ENCODE results near the gene CNOT4. TPM values are rescaled to one million over a fixed set of nuclear protein-coding genes. Genes with fewer than 3 reads are reported as not detected.
"Not testable (repeated sequence)": the region's sequence is repeated elsewhere in the genome, so short reads cannot be mapped to it uniquely, and the experiment has no call there.

Gene CNOT4
- total RNA-seq, 2 experiments from 2014 or later, result 21.9 to 24.6 TPM

- POLR2A ChIA-PET; H3K4me3 Mint-ChIP-seq; H3K4me1 Mint-ChIP-seq; H3K27me3 Mint-ChIP-seq; DNase-seq; H3K9me3 Mint-ChIP-seq; H3K36me3 Mint-ChIP-seq (ENCODE audit: low read depth); H3K27ac Mint-ChIP-seq; CTCF ChIA-PET: not testable (repeated sequence)
These were observed 40.2 kb downstream of the CNOT4 start for GRCh38 chr7:135469705-135470104.

GRCh38 chr7:135467207-135467711, 42.6 kb downstream of the CNOT4 start:
- POLR2A ChIA-PET, result no interaction called here
- Mint-ChIP-seq H3K9me3 (no peaks in the 10 kb centered on the region), H3K4me3 (no peak overlapping the region), H3K36me3 (ENCODE audit: low read depth) (peaks cover 13% of the 10 kb centered on the region), H3K27ac (peak overlapping the region; percentile 62), H3K4me1 (peaks cover 10% of the 10 kb centered on the region), H3K27me3 (no peaks in the 10 kb centered on the region)
- no peak for DNase-seq
- CTCF ChIA-PET, result no interaction called here

GRCh38 chr7:135466442-135467206, 43.3 kb downstream of the CNOT4 start:
- peak overlapping the region; percentile 62 for H3K27ac Mint-ChIP-seq
- DNase-seq, result no peak
- no peaks in the 10 kb centered on the region for H3K9me3 Mint-ChIP-seq
- peaks cover 13% of the 10 kb centered on the region for H3K36me3 Mint-ChIP-seq (ENCODE audit: low read depth)
- H3K4me1 Mint-ChIP-seq, result peaks cover 10% of the 10 kb centered on the region
- ChIA-PET POLR2A (no interaction called here), CTCF (no interaction called here)
- no peak overlapping the region for H3K4me3 Mint-ChIP-seq
- no peaks in the 10 kb centered on the region for H3K27me3 Mint-ChIP-seq

GRCh38 chr7:135463908-135464307, 46.0 kb downstream of the CNOT4 start:
- peaks cover 13% of the 10 kb centered on the region for H3K36me3 Mint-ChIP-seq (ENCODE audit: low read depth)
- peaks cover 20% of the 10 kb centered on the region for H3K4me1 Mint-ChIP-seq
- ChIA-PET CTCF (no interaction called here), POLR2A (no interaction called here)
- H3K27ac Mint-ChIP-seq, result no peak overlapping the region
- no peaks in the 10 kb centered on the region for H3K9me3 Mint-ChIP-seq
- H3K27me3 Mint-ChIP-seq, result no peaks in the 10 kb centered on the region
- H3K4me3 Mint-ChIP-seq, result no peak overlapping the region
- DNase-seq, result no peak

DNA sequence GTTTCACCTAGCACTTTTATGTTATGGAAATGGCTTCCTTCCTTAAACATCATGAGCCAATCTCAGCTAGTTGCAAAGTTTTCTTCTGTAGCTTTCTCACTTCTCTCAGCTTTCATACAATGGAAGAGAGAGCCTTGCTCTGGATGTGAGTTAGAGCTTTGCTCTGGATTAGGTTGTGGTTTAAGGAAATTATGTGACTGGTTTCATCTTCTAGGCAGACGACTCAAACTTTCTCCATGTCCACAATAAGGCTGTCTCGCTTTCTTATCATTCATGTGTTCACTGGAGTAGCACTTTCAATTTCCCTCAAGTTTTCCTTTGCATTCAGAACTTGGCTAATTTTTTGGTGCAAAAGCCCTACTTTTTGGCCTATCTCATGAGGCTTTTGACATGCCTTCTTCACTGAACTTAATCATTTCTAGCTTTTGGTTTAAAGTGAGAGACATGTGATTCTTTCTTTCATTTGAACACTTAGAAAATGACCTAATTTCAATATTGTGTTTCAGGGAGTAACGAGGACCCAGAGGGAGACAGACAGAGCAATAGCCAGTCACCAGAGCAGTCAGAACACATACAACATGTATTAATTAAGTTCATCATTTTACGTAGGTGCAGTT, 49.8 kb downstream of the CNOT4 start:
- ChIA-PET POLR2A (no interaction called here), CTCF (interaction anchor here (1.0 kb wide), 1 partner anchor 474 kb away, joined by 3 read pairs; the partner anchor contains the start of gene AGBL3)
- H3K4me3 Mint-ChIP-seq, result no peak overlapping the region
- H3K27ac Mint-ChIP-seq, result no peak overlapping the region
- H3K4me1 Mint-ChIP-seq, result peaks cover 11% of the 10 kb centered on the region
- peaks cover 7% of the 10 kb centered on the region for H3K36me3 Mint-ChIP-seq (ENCODE audit: low read depth)
- DNase-seq, result no peak
- no peaks in the 10 kb centered on the region for H3K27me3 Mint-ChIP-seq
- H3K9me3 Mint-ChIP-seq, result no peaks in the 10 kb centered on the region

DNA sequence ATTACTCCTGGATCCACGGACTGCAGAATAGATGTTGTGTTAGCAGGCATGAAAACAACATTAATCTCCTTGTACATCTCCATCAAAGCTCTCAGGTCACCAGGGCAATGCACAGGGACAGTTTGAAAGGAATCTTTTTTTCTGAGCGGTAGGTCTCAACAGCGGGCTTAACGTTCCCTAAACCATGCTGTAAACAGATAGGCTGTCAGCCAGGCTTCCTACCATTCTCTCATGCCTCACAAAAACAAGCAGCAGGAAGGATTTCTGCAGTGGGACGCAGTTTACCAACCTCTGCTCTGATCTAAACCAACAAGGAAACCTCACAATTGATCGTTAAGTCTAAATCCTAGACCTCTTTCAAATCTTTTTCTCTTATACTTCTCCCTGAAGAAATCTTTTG, 50.8 kb downstream of the CNOT4 start:
- no peak for DNase-seq
- Mint-ChIP-seq H3K36me3 (ENCODE audit: low read depth) (peaks cover 3% of the 10 kb centered on the region), H3K27me3 (no peaks in the 10 kb centered on the region), H3K4me3 (no peak overlapping the region), H3K27ac (no peak overlapping the region), H3K4me1 (peaks cover 12% of the 10 kb centered on the region), H3K9me3 (no peaks in the 10 kb centered on the region)
- POLR2A ChIA-PET, result no interaction called here
- CTCF ChIA-PET, result no interaction called here

- ChIA-PET CTCF (no interaction called here), POLR2A (no interaction called here)
- Mint-ChIP-seq H3K9me3 (no peaks in the 10 kb centered on the region), H3K4me3 (no peak overlapping the region), H3K27me3 (no peaks in the 10 kb centered on the region), H3K4me1 (peaks cover 9% of the 10 kb centered on the region), H3K27ac (no peak overlapping the region), H3K36me3 (ENCODE audit: low read depth) (no peaks in the 10 kb centered on the region)
- no peak for DNase-seq
These were observed 55.8 kb downstream of the CNOT4 start for GRCh38 chr7:135454060-135454459.

GRCh38 chr7:135449436-135449835, 60.5 kb downstream of the CNOT4 start:
- Mint-ChIP-seq H3K27ac (no peak overlapping the region), H3K36me3 (ENCODE audit: low read depth) (peaks cover 8% of the 10 kb centered on the region), H3K27me3 (no peaks in the 10 kb centered on the region), H3K4me3 (no peak overlapping the region), H3K9me3 (no peaks in the 10 kb centered on the region), H3K4me1 (peaks cover 21% of the 10 kb centered on the region)
- DNase-seq, result no peak
- ChIA-PET CTCF (no interaction called here), POLR2A (no interaction called here)

DNA sequence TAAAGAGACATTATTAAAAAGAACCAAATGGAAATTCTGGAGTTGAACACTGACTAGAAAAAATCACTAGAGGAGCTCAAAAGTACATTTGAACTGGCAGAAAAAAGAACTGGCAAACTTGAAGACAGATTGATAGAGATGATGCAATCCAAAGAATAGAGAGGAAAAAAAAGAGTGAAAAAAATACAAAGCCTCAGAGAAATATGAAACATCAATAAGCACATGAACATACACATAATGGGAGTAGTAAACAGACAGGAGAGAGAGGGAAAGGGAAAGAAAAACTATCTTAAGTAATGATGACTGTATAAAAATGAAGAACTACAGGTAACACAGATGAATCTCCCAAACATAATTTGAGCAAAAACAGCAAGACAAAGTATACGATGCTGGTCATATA, 61.1 kb downstream of the CNOT4 start:
- Mint-ChIP-seq H3K4me3 (no peak overlapping the region), H3K27ac (no peak overlapping the region), H3K9me3 (no peaks in the 10 kb centered on the region), H3K36me3 (ENCODE audit: low read depth) (peaks cover 8% of the 10 kb centered on the region), H3K27me3 (no peaks in the 10 kb centered on the region), H3K4me1 (peaks cover 19% of the 10 kb centered on the region)
- DNase-seq, result no peak
- ChIA-PET CTCF (no interaction called here), POLR2A (no interaction called here)

GRCh38 chr7:135447748-135448147, 62.2 kb downstream of the CNOT4 start:
- Mint-ChIP-seq H3K36me3 (ENCODE audit: low read depth) (peaks cover 14% of the 10 kb centered on the region), H3K4me1 (peaks cover 19% of the 10 kb centered on the region), H3K9me3 (no peaks in the 10 kb centered on the region), H3K27ac (no peak overlapping the region), H3K27me3 (no peaks in the 10 kb centered on the region), H3K4me3 (no peak overlapping the region)
- no peak for DNase-seq
- ChIA-PET CTCF (no interaction called here), POLR2A (no interaction called here)

DNA sequence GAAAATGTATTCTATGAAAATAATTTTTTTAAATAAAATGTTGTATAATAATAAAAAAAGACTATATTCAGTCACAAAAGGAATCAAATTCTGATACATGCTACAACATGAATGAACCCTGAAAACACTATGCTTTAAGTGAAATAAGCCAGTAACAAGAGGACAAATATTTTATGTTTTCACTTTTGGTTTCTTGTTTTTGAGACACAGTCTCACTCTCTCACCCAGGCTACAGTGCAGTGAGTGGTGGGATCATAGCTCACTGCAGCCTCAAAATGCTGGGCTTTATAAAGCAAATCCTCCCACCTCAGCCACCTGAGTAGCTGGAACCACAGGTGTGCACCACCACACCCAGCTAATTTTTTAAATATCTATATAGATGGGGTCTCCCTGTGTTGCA, 64.2 kb downstream of the CNOT4 start:
- H3K4me3 Mint-ChIP-seq, result no peak overlapping the region
- H3K27me3 Mint-ChIP-seq, result no peaks in the 10 kb centered on the region
- CTCF ChIA-PET, result no interaction called here

GRCh38 chr7:135445266-135445665, 64.6 kb downstream of the CNOT4 start:
- peaks cover 14% of the 10 kb centered on the region for H3K36me3 Mint-ChIP-seq (ENCODE audit: low read depth)
- H3K4me3 Mint-ChIP-seq, CTCF ChIA-PET, POLR2A ChIA-PET, H3K9me3 Mint-ChIP-seq, H3K27ac Mint-ChIP-seq, DNase-seq, H3K27me3 Mint-ChIP-seq: not testable (repeated sequence)
- H3K4me1 Mint-ChIP-seq, result peaks cover 19% of the 10 kb centered on the region

More for the DNA sequence above, 64.2 kb downstream of the CNOT4 start:
- Mint-ChIP-seq H3K27ac (no peak overlapping the region), H3K9me3 (no peaks in the 10 kb centered on the region), H3K36me3 (ENCODE audit: low read depth) (peaks cover 14% of the 10 kb centered on the region), H3K4me1 (peaks cover 19% of the 10 kb centered on the region)
- POLR2A ChIA-PET, result no interaction called here
- no peak for DNase-seq

DNA sequence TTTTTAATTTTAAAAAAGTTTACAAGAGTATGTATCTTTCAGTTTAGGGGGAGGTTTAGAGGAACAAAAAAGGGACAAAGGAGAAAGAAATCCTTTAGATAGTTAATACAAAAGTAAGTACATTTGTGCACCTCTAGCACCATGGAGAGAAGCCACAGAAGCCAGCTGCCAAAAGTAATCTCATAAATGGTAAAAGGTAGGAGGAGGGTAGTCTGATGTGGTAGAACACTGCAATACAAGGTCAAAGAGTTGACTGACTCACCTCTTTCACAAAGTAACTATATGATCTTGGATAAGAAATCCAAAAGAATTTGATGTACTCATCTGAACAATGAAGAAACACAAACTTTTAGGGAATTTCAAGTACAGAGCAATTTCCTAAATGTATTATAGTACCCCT, 68.1 kb downstream of the CNOT4 start:
- DNase-seq, result no peak
- no peak overlapping the region for H3K27ac Mint-ChIP-seq
- POLR2A ChIA-PET, result no interaction called here
- H3K4me3 Mint-ChIP-seq, result no peak overlapping the region
- peaks cover 25% of the 10 kb centered on the region for H3K36me3 Mint-ChIP-seq (ENCODE audit: low read depth)
- H3K27me3 Mint-ChIP-seq, result no peaks in the 10 kb centered on the region
- CTCF ChIA-PET, result no interaction called here
- H3K4me1 Mint-ChIP-seq, result no peaks in the 10 kb centered on the region
- H3K9me3 Mint-ChIP-seq, result no peaks in the 10 kb centered on the region

GRCh38 chr7:135434047-135434446, 75.9 kb downstream of the CNOT4 start:
- Mint-ChIP-seq H3K9me3 (no peaks in the 10 kb centered on the region), H3K36me3 (ENCODE audit: low read depth) (peaks cover 52% of the 10 kb centered on the region), H3K27me3 (no peaks in the 10 kb centered on the region), H3K27ac (no peak overlapping the region), H3K4me1 (peaks cover 7% of the 10 kb centered on the region), H3K4me3 (no peak overlapping the region)
- no peak for DNase-seq
- POLR2A ChIA-PET, result no interaction called here
- CTCF ChIA-PET, result no interaction called here

Measured in activated CD4-positive, alpha-beta memory T cell treated with anti-CD3 and anti-CD28 coated beads, Interleukin-2, amount 10 ng/mL, durations not matched to agents 7 days and 5 days (primary cell).